GM21447 (cell line): ENCODE results near the gene JMY.

Source experiments
- ATAC-seq: cut with Tn5 transposase; IDR thresholded peaks from one replicate; pipeline ENCODE4 v1.9.1; 2021; ENCODE audit not compliant: unreplicated experiment

The JMY gene

GRCh38 chr5:79235634-79236361 lies at the start of gene JMY:
JMY (plus strand) TSS chr5:79236131; CDS start chr5:79236651, 520 bp downstream.
- peak; percentile 57 for ATAC-seq

GRCh38 chr5:79186455-79186854 lies 49.5 kb upstream of the JMY start:
- no peak for ATAC-seq

GRCh38 chr5:79189439-79190234 lies 46.3 kb upstream of the JMY start:
- no peak for ATAC-seq

GRCh38 chr5:79190235-79190529 lies 45.7 kb upstream of the JMY start:
- ATAC-seq: no peak

- no peak for ATAC-seq
Observed at GRCh38 chr5:79191457-79191856, 44.5 kb upstream of the JMY start.

GRCh38 chr5:79193643-79194042 lies 42.3 kb upstream of the JMY start:
- no peak for ATAC-seq

GRCh38 chr5:79200573-79201183 lies 35.3 kb upstream of the JMY start:
- ATAC-seq: no peak

- no peak for ATAC-seq
Observed at GRCh38 chr5:79201206-79201605, 34.7 kb upstream of the JMY start.

GRCh38 chr5:79202076-79202475 lies 33.9 kb upstream of the JMY start:
- no peak for ATAC-seq

GRCh38 chr5:79205965-79206364 lies 30.0 kb upstream of the JMY start:
- no peak for ATAC-seq

GRCh38 chr5:79206541-79206940 lies 29.4 kb upstream of the JMY start:
- ATAC-seq: no peak

GRCh38 chr5:79209505-79209904 lies 26.4 kb upstream of the JMY start:
- ATAC-seq: no peak

GRCh38 chr5:79224286-79224984 lies 11.5 kb upstream of the JMY start:
- no peak for ATAC-seq

GRCh38 chr5:79225026-79225425 lies 10.9 kb upstream of the JMY start:
- ATAC-seq: no peak

- ATAC-seq: no peak
Observed at GRCh38 chr5:79225441-79225840, 10.5 kb upstream of the JMY start.

- no peak for ATAC-seq
Observed at GRCh38 chr5:79227484-79228025, 8.4 kb upstream of the JMY start.

GRCh38 chr5:79229357-79230174 lies 6.4 kb upstream of the JMY start:
- ATAC-seq: peak; percentile 77

- ATAC-seq: no peak
Observed at GRCh38 chr5:79235261-79235633, 684 bp upstream of the JMY start.

GRCh38 chr5:79236362-79236969 lies 535 bp downstream of the JMY start:
- ATAC-seq: peak; percentile 13
